ENCODE data around the gene MRPS27.

The MRPS27 gene

GRCh38 chr5:72245951-72246532 lies 74.0 kb downstream of the MRPS27 start:
- no peak for TF ChIP-seq ZFX (IDR thresholded peaks at IDR 0.05)
- TF ChIP-seq, protein P1, sequence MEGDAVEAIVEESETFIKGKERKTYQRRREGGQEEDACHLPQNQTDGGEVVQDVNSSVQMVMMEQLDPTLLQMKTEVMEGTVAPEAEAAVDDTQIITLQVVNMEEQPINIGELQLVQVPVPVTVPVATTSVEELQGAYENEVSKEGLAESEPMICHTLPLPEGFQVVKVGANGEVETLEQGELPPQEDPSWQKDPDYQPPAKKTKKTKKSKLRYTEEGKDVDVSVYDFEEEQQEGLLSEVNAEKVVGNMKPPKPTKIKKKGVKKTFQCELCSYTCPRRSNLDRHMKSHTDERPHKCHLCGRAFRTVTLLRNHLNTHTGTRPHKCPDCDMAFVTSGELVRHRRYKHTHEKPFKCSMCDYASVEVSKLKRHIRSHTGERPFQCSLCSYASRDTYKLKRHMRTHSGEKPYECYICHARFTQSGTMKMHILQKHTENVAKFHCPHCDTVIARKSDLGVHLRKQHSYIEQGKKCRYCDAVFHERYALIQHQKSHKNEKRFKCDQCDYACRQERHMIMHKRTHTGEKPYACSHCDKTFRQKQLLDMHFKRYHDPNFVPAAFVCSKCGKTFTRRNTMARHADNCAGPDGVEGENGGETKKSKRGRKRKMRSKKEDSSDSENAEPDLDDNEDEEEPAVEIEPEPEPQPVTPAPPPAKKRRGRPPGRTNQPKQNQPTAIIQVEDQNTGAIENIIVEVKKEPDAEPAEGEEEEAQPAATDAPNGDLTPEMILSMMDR (conservative IDR thresholded peaks at IDR 0.05): peak; percentile 34
- H3K27ac ChIP-seq: no peak overlapping the region

- H3K27ac ChIP-seq: no peak overlapping the region
These were observed 74.5 kb downstream of the MRPS27 start for GRCh38 chr5:72245546-72245945.

DNA sequence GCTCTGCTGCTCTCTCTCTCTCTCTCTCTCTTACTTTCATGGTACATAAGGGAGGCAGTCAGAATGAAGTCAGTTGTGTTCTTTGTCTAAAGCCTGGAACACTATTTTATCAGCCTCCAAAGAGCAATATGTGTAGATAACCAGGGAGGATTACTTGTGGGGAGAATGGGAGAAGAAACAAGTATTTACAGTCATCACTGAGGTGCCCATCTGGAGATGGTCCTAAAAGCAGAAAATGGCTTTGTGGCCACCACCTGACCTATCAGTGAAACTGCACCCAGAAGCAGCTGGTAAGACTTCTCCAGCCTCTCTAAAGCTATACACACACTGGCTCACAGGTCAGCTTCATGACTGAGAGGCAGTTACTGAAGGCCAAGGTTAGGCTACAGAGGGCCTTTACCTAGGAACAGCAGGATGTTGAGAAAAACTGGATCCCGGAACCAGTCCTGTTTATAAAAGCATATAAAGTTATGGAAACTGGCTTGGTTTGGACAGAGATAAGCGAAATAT lies 75.1 kb downstream of the MRPS27 start:
- no peak overlapping the region for H3K27ac ChIP-seq
- TF ChIP-seq ZFX (IDR thresholded peaks at IDR 0.05): no peak
- TF ChIP-seq, protein P1 (conservative IDR thresholded peaks at IDR 0.05): peak; percentile 51

More at GRCh38 chr5:72245546-72245945, 74.5 kb downstream of the MRPS27 start:
- TF ChIP-seq ZFX (IDR thresholded peaks at IDR 0.05): no peak
- TF ChIP-seq, protein P1 (conservative IDR thresholded peaks at IDR 0.05): no peak

DNA sequence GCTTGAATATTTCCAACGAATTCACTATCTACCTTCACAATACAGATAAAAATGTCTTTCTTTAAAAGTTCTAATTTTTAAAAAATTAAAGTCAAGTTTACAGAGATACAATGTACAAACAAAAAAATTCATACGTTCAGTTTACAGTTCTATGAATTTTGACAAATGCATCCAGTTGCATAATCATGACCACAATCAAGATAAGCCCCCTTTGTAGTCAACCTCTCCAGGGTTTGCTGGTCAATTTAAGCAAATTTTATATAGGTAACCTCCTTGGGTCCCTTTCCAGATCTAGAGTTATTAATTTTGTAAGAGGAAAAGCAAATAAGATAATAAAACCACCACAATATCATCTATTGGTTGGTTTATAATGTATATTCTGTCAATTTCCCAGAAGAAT lies 76.3 kb downstream of the MRPS27 start:
- TF ChIP-seq, protein P1 (conservative IDR thresholded peaks at IDR 0.05): no peak
- no peak for TF ChIP-seq ZFX (IDR thresholded peaks at IDR 0.05)
- no peak overlapping the region for H3K27ac ChIP-seq

- no peak overlapping the region for H3K27ac ChIP-seq
- TF ChIP-seq ZFX (IDR thresholded peaks at IDR 0.05): no peak
- TF ChIP-seq, protein P1 (conservative IDR thresholded peaks at IDR 0.05): no peak
These were observed 77.1 kb downstream of the MRPS27 start for GRCh38 chr5:72242796-72243475.

DNA sequence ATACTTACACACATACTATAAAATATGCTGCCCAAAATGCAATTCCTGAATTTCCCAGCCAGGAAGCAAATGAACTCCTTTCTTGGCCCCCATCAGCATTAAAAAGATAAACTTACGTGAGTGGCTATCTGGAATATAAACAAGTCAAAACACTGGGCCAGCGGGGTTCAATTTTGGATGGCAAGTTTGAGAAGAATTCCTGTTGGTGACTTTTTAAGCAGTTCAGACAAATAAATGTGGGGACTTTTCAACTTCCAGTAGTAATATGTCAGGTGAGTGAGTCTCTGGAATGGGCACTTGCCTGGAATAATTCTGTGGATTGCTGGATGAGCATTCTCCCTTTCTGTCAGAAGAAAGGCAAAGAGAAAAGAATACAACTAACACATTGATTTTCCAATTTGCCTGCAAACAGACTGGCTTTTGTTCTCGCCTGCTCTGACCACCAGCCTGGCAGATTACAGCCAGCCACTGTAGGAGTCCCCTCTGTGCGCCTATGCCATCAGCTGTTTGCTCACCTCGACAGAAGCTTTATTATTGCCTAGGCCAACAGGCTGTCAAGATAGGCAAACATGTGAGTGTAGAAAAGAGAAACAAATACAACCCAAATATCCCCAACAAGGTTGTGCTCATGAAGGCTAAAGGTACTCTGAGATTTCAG lies 78.6 kb downstream of the MRPS27 start:
- H3K27ac ChIP-seq: no peak overlapping the region
- TF ChIP-seq, protein P1 (conservative IDR thresholded peaks at IDR 0.05): no peak
- TF ChIP-seq ZFX (IDR thresholded peaks at IDR 0.05): no peak
